Measurements from ENCODE around the gene F7.
"Not testable (repeated sequence)": the region's sequence is repeated elsewhere in the genome, so short reads cannot be mapped to it uniquely, and the experiment has no call there.

F7 gene

GRCh38 chr13:113072376-113072775 lies 33.2 kb upstream of the F7 start:
- DNase-seq (ENCODE audit: low spot score), result no peak

- no peak for DNase-seq (ENCODE audit: low spot score)
Observed at GRCh38 chr13:113073942-113074341, 31.6 kb upstream of the F7 start.

GRCh38 chr13:113074401-113074800 lies 31.2 kb upstream of the F7 start:
- no peak for DNase-seq (ENCODE audit: low spot score)

GRCh38 chr13:113074876-113075275 lies 30.7 kb upstream of the F7 start:
- DNase-seq (ENCODE audit: low spot score), result no peak

GRCh38 chr13:113075711-113076110 lies 29.9 kb upstream of the F7 start:
- no peak for DNase-seq (ENCODE audit: low spot score)

- DNase-seq (ENCODE audit: low spot score), result no peak
Observed at GRCh38 chr13:113076681-113077401, 28.8 kb upstream of the F7 start.

- DNase-seq (ENCODE audit: low spot score), result no peak
Observed at GRCh38 chr13:113077566-113077952, 28.0 kb upstream of the F7 start.

- DNase-seq (ENCODE audit: low spot score), result no peak
Observed at GRCh38 chr13:113077953-113078901, 27.4 kb upstream of the F7 start.

- no peak for DNase-seq (ENCODE audit: low spot score)
Observed at GRCh38 chr13:113078902-113079780, 26.4 kb upstream of the F7 start.

GRCh38 chr13:113079781-113080080 lies 25.9 kb upstream of the F7 start:
- DNase-seq (ENCODE audit: low spot score), result not testable (repeated sequence)

GRCh38 chr13:113080361-113080831 lies 25.2 kb upstream of the F7 start:
- DNase-seq (ENCODE audit: low spot score), result no peak

GRCh38 chr13:113080901-113081521 lies 24.6 kb upstream of the F7 start:
- no peak for DNase-seq (ENCODE audit: low spot score)

GRCh38 chr13:113082198-113083021 lies 23.2 kb upstream of the F7 start:
- no peak for DNase-seq (ENCODE audit: low spot score)

GRCh38 chr13:113083022-113083373 lies 22.6 kb upstream of the F7 start:
- DNase-seq (ENCODE audit: low spot score), result no peak

- DNase-seq (ENCODE audit: low spot score), result no peak
Observed at GRCh38 chr13:113083402-113084061, 22.1 kb upstream of the F7 start.

- DNase-seq (ENCODE audit: low spot score), result no peak
Observed at GRCh38 chr13:113084094-113084942, 21.3 kb upstream of the F7 start.

GRCh38 chr13:113084943-113085540 lies 20.5 kb upstream of the F7 start:
- no peak for DNase-seq (ENCODE audit: low spot score)

GRCh38 chr13:113086031-113086750 lies 19.4 kb upstream of the F7 start:
- no peak for DNase-seq (ENCODE audit: low spot score)
